CD4-positive, alpha-beta T cell treated with Interleukin-10 for 1 hour (primary cell): Measurements from ENCODE around the gene MS4A4E.
"Not testable (repeated sequence)": the region's sequence is repeated elsewhere in the genome, so short reads cannot be mapped to it uniquely, and the experiment has no call there.

Source experiments
- DNase-seq: peaks from one replicate; pipeline ENCODE4 v3.0.0-alpha.2; 2020

Gene MS4A4E

GRCh38 chr11:60170566-60170965 lies 72.4 kb downstream of the MS4A4E start:
- no peak for DNase-seq

GRCh38 chr11:60169264-60169915 lies 73.5 kb downstream of the MS4A4E start:
- DNase-seq: no peak

GRCh38 chr11:60168306-60168705 lies 74.6 kb downstream of the MS4A4E start:
- DNase-seq: no peak

- no peak for DNase-seq
Measured at GRCh38 chr11:60165951-60166350, 77.0 kb downstream of the MS4A4E start.

DNA sequence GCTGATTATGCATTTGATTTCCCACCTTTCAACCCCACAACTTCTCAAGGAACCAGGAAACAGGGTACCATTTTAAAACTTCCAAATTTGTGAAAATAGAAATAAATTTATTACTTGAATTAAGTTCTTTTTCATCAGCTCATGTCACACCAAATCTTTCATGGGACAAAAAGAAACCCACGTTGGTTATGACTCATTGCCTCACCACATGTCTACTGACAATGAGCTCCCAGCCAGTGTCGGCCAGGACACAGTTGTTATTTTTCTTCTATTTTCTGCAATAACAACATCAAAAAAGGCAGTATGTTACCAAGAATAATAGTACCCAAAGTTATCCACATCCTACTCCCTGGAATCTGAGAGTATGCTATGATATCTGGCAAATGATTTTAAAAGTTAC lies 77.4 kb downstream of the MS4A4E start:
- DNase-seq: no peak

GRCh38 chr11:60164550-60165075 lies 78.3 kb downstream of the MS4A4E start:
- DNase-seq: no peak

DNA sequence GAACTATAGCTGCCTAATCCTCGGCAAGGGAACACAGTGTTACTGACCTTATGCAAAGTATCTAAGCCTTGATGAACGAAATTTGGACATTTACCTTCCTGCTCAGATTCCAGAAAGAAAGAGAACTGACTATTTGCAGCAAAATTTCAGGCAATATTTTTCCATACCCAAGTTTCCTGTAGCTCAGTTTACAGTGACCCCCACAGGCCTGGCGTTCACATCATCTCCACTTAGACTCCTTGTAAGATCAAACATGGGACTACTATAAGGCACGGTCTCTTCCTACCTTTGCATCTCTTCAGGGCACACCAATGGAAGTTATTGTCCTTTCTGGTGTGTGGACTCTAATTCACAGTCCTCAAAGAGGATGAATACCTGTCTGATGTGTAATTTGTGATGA lies 81.2 kb downstream of the MS4A4E start:
- no peak for DNase-seq

DNA sequence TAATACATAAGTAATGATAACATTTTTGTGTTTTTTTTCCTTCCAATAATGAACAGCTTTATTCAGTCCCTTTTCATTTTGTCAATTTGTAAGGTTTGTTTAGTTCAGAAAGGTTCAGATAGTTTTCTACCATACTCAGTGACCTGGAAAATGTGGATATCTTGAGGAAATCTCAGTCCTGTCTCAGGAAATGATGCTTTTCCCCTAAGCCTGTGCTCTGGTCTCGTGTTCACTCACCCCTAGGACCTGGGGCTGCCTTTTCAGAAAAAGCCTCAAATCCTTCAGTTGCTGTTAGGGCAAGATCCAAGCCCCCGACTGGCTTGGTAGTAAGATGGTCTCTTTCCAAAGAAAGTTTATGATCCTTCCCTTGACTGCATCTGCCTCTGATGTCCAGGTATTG lies 81.8 kb downstream of the MS4A4E start:
- DNase-seq: no peak

GRCh38 chr11:60159868-60160267 lies 83.1 kb downstream of the MS4A4E start:
- no peak for DNase-seq

GRCh38 chr11:60159284-60159683 lies 83.7 kb downstream of the MS4A4E start:
- DNase-seq: no peak

- no peak for DNase-seq
Measured at GRCh38 chr11:60158636-60159035, 84.3 kb downstream of the MS4A4E start.

- no peak for DNase-seq
Measured at GRCh38 chr11:60155931-60156330, 87.0 kb downstream of the MS4A4E start.

- DNase-seq: not testable (repeated sequence)
Measured at GRCh38 chr11:60152727-60153126, 90.2 kb downstream of the MS4A4E start.

GRCh38 chr11:60150279-60150678 lies 92.7 kb downstream of the MS4A4E start:
- DNase-seq: no peak
